Heart right ventricle (tissue), 16 donors: Measurements from ENCODE around the gene ANKRD17. TPM values are rescaled to one million over a fixed set of nuclear protein-coding genes. Genes with fewer than 3 reads are reported as not detected.
"Not testable (repeated sequence)": the region's sequence is repeated elsewhere in the genome, so short reads cannot be mapped to it uniquely, and the experiment has no call there.

Experiments
- ATAC-seq, 8 donors: fragments of 200-7000 bp; cut with Tn5 transposase; one replicate each; pipeline ENCODE4 v1.9.1; 2020; ENCODE audit warnings: mild to moderate bottlenecking in 8 of 8, moderate library complexity in 8 of 8, moderate number of reproducible peaks in 1 of 8
- DNase-seq, 2 donors: peaks; one replicate each; pipeline ENCODE4 v3.0.0-alpha.2; 2020
- H3K27ac ChIP-seq, 10 donors: fragments of 200-600 bp; sonication (generic) in 2 of 10; one replicate each; pipeline versions ENCODE4 v1.5.0 to v1.8.0; 2020 to 2022; ENCODE audit warnings: mild to moderate bottlenecking in 3 of 10
- H3K27me3 ChIP-seq, 7 donors: fragments of 200-600 bp; one replicate each; pipeline ENCODE4 v1.8.0; 2021 to 2022; ENCODE audit warnings: mild to moderate bottlenecking in 2 of 7
- H3K36me3 ChIP-seq, 9 donors: fragments of 200-600 bp; sonication (generic) in 1 of 9; one replicate each; pipeline versions ENCODE4 v1.5.0 to v1.8.0; 2020 to 2022; ENCODE audit warnings: mild to moderate bottlenecking in 2 of 9
- H3K4me1 ChIP-seq, 9 donors: fragments of 200-600 bp; sonication (generic) in 1 of 9; one replicate each; pipeline versions ENCODE4 v1.5.0 to v1.8.0; 2020 to 2022; ENCODE audit warnings: mild to moderate bottlenecking in 4 of 9
- H3K4me3 ChIP-seq, 10 donors: fragments of 200-600 bp; sonication (generic) in 2 of 10; one replicate each; pipeline versions ENCODE4 v1.5.0 to v1.8.0; 2020 to 2022; ENCODE audit warnings: mild to moderate bottlenecking in 7 of 10, moderate library complexity in 2 of 10
- H3K9me3 ChIP-seq, 11 donors: fragments of 200-600 bp in 10 of 11; sonication (generic) in 2 of 11; one replicate each; pipeline versions ENCODE4 v1.5.0 to v1.8.0; 2013 to 2022; ENCODE audit warnings: mild to moderate bottlenecking in 2 of 11, control low read depth in 1 of 11, moderate library complexity in 1 of 11
- WGBS, 2 donors: extraction: QIAGEN DNeasy Blood & Tissue Kit; methylation state at CpG; one replicate each; pipeline ENCODE4 v1.1.7; 2013; ENCODE audit warnings: inconsistent platforms in 1 of 2; 5-methylcytosine and 5-hydroxymethylcytosine counted together
- intact Hi-C, 10 donors: fragments of 100-400 bp; cut with DNase I; formaldehyde crosslinking; loops; one replicate each; pipeline versions ENCODE4 v1.11.1 to v1.14.2; 2022
- polyA plus RNA-seq, 2 donors: library from polyadenylated mRNA; stranded (reverse); fragments of 200-250 nt; gene quantifications; one replicate each; pipeline ENCODE4 v1.2.3, GENCODE V29; 2013
- total RNA-seq, 10 donors: library from RNA; stranded (reverse); fragmentation: NEBNext Ultra II Directional in 3 of 10; extraction: Animal tissue kit (Norgen Biotek cat#: 25700) in 3 of 10; gene quantifications; one replicate each; pipeline versions ENCODE4 v1.2.1 to v1.2.4, GENCODE V29; 2021 to 2023
- TF ChIP-seq, protein P1 (sequence below), 9 donors: fragments of 200-600 bp; sonication (generic) in 2 of 9; IDR thresholded peaks; one replicate each; pipeline versions ENCODE4 v1.5.0 to v1.8.0; 2021 to 2022; ENCODE audit warnings: antibody characterized with exemption in 9 of 9, mild to moderate bottlenecking in 5 of 9, moderate library complexity in 1 of 9
- donor health status: Arrhythmogenic right ventricular cardiomyopathy.
- donor health status: ischemic (EF 13 %, LVEDD 7.1; RV severe dilation, severe dysfunction).
- donor health status: healthy with polysubstance abuse.
- donor health status: DM: no; HTN: yes; CAD: no.
- donor health status: DM: no; HTN: no; CAD: no.
- donor health status: ischemic (EF 25% LVEDD 6.9; RV normal size, moderate dysfunction).
- donor health status: ischemic (EF 25% LVEDD 5.7; RV mildly dilated, moderate dysfunction).
- donor health status: healthy.
- donor health status: DM: yes; HTN: yes; CAD: no.
- donor health status: Ischemic cardiomyopathy.
- donor health status: ischemic (EF 35%, LVEDD 5.7; RV mildly dilated, moderate dysfunction).
- donor health status: nonischemic (EF 11% LVEDD 7.7; RV severe dilation, severe dysfunction).
- donor health status: DM: yes; HTN: yes; CAD: no.
- donor health status: PGD.
- donor health status: ischemic (EF 29% LVEDD 5.4; RV normal size, mild dysfunction).
- donor health status: nonischemic (EF 23%, LVEDD 6.1; RV moderate dilation, normal function).

The ANKRD17 gene
- total and polyA plus RNA-seq, 12 donors: 13.5 to 71.7 (median 60.4) TPM

DNA sequence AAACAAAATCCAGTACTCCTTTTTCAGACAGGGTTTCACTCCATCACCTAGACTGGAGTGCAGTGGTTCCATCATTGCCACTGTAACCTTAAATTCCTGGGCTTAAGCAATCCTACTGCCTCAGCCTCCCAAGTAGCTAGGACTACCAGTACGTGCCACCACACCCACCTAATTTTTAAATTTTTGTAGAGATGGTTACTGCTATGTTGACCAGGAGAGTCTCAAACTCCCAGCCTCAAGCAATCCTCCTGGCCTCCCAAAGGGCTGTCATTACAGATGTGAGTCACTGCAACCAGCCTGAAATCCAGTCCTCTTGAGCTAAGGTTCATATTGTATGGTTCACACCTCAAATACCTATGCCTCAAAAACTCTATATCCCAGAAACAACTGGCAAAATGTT, 22.4 kb downstream of the ANKRD17 start:
- H3K27me3 ChIP-seq: no peaks in the 10 kb centered on the region
- H3K4me3 ChIP-seq: no peak overlapping the region
- DNase-seq: no peak
- H3K36me3 ChIP-seq: peaks cover 0 to 35% (median 0%) of the 10 kb centered on the region in 9 donors
- WGBS, 2 donors: 94 to 100% methylated on average over 1 of the region's 1 CpG
- H3K4me1 ChIP-seq: peaks cover 0 to 27% (median 12%) of the 10 kb centered on the region in 9 donors
- no peak for ATAC-seq
- TF ChIP-seq, protein P1, sequence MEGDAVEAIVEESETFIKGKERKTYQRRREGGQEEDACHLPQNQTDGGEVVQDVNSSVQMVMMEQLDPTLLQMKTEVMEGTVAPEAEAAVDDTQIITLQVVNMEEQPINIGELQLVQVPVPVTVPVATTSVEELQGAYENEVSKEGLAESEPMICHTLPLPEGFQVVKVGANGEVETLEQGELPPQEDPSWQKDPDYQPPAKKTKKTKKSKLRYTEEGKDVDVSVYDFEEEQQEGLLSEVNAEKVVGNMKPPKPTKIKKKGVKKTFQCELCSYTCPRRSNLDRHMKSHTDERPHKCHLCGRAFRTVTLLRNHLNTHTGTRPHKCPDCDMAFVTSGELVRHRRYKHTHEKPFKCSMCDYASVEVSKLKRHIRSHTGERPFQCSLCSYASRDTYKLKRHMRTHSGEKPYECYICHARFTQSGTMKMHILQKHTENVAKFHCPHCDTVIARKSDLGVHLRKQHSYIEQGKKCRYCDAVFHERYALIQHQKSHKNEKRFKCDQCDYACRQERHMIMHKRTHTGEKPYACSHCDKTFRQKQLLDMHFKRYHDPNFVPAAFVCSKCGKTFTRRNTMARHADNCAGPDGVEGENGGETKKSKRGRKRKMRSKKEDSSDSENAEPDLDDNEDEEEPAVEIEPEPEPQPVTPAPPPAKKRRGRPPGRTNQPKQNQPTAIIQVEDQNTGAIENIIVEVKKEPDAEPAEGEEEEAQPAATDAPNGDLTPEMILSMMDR (IDR thresholded peaks at IDR 0.05): no peak
- no peaks in the 10 kb centered on the region for H3K9me3 ChIP-seq
- intact Hi-C loops: no loop called here
- H3K27ac ChIP-seq: no peak overlapping the region

DNA sequence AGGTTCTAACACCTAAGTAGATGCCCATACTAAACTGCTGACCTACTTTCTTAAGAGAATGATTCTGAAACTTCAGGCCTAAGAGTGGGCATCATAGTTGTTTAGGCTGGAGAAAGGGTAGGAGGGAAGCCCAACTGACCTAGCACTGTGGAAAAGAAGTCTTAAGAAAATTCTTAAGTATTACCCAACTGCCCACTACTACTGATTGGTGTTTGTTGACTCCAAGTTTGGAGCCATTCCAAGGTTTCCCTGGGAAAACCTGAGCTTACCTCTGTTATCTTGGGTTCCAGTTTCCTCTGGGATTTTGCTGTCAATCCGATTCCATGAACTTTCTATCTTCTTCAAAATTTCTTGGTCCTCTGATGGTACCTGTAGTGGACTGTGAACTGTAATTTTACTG, 23.9 kb downstream of the ANKRD17 start:
- intact Hi-C loops: no loop called here
- H3K4me1 ChIP-seq: peaks cover 0 to 16% (median 6%) of the 10 kb centered on the region in 9 donors
- no peak overlapping the region for H3K4me3 ChIP-seq
- ATAC-seq (no peak), DNase-seq (no peak)
- no peaks in the 10 kb centered on the region for H3K27me3 ChIP-seq
- H3K36me3 ChIP-seq: peaks cover 0 to 35% (median 0%) of the 10 kb centered on the region in 9 donors
- TF ChIP-seq, protein P1 (IDR thresholded peaks at IDR 0.05): no peak
- H3K27ac ChIP-seq: no peak overlapping the region
- 84 to 90% methylated on average over 1 of the region's 1 CpG for WGBS, 2 donors
- no peaks in the 10 kb centered on the region for H3K9me3 ChIP-seq

DNA sequence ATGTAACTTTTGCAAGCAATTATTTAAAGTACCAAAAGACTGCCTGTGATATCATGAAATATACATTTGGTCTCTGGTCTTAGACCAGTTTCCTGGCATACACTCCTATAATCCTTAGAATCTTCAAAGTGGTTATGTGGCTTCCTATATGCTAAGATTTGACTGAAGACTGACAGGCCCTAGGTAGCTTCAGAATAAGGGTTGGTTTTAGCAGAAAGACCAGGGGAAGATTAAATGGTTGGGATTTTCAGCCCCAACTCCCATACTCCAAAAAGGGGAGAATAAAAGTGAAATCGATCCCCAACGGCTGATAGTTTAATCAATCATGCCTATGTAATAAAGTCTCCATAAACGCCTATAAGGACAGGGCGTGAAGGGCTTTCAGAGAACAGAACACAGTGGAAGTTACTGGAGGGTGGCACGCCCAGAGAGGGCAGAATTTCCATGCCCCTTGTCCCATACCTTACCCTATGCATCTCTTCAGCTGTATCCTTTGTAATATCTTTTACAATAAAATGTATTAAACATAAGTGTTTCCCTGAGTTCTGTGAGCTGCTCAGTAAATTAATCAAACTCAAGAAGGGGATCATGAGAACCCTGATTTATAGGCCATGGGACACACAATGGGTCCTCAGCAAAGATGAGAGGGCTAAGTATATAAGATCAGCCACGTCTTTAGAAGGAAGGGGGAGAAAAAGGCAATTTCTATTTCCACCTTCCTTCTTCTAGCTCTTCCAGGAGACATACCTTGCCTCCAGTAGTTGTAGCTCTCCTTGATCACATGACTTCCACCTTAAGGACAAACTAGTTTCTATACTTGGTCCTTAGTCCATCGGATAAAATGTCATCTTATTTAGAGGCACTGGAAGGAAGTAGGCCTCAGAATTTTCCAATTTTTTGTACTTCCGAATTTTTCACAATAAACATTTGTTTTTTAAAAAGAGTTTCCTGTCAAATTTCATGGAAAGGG, 26.8 kb downstream of the ANKRD17 start:
- DNase-seq (no peak), ATAC-seq (no peak)
- H3K36me3 ChIP-seq: peaks cover 0 to 35% (median 0%) of the 10 kb centered on the region in 9 donors
- no peak overlapping the region for H3K4me3 ChIP-seq
- peaks cover 0 to 4% (median 0%) of the 10 kb centered on the region in 11 donors for H3K9me3 ChIP-seq
- peaks cover 0 to 10% (median 4%) of the 10 kb centered on the region in 9 donors for H3K4me1 ChIP-seq
- H3K27me3 ChIP-seq: no peaks in the 10 kb centered on the region
- intact Hi-C loops: no loop called here
- no peak overlapping the region for H3K27ac ChIP-seq
- 90 to 91% methylated on average over 8 of the region's 8 CpGs for WGBS, 2 donors
- TF ChIP-seq, protein P1 (IDR thresholded peaks at IDR 0.05): no peak

DNA sequence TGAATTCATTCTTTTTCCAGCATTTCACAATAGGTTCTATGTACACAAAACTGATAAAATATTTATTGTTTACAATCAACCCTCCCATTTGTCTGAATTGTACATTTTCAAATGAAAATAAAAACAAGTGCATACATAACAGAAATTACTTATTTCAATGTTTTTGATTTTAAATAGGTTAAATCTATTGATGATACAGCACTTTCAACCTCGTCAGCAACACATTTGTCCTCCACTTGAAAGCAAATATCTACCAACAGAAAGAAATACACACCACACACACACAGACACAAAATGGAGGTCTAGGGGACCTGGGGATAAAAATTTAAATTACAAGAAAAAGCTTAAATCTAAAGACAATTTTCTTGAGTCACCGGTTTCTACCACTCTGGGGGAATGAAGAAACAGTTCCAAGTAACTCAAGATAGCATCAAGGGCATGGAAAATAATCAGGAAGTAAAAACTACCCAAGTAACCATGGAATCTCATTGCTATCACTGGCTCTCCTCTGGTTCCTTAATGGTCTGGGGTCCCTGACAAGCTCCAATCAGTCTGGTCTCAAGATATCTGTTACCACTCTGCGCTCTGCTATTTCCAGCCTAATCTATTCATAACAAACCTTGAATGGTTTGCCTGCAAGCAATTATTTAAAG, 27.6 kb downstream of the ANKRD17 start:
- Histone ChIP-seq H3K9me3 (peaks cover 0 to 4% (median 0%) of the 10 kb centered on the region in 11 donors), H3K36me3 (peaks cover 0 to 35% (median 0%) of the 10 kb centered on the region in 9 donors), H3K4me1 (peaks cover 0 to 10% (median 4%) of the 10 kb centered on the region in 9 donors), H3K27ac (no peak overlapping the region), H3K4me3 (no peak overlapping the region), H3K27me3 (no peaks in the 10 kb centered on the region)
- intact Hi-C loops: no loop called here
- 88 to 89% methylated on average over 3 of the region's 3 CpGs for WGBS, 2 donors
- TF ChIP-seq, protein P1 (IDR thresholded peaks at IDR 0.05): no peak
- no peak for DNase-seq
- no peak for ATAC-seq

DNA sequence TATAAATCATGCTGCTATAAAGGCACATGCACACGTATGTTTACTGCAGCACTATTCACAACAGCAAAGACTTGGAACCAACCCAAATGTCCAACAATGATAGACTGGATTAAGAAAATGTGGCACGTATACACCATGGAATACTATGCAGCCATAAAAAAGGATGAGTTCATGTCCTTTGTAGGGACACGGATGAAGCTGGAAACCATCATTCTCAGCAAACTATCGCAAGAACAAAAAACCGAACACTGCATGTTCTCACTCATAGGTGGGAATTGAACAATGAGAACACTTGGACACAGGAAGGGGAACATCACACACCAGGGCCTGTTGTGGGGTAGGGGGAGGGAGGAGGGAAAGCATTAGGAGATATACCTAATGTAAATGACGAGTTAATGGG, 29.8 kb downstream of the ANKRD17 start:
- H3K4me3 ChIP-seq, DNase-seq, H3K27me3 ChIP-seq, H3K27ac ChIP-seq, H3K9me3 ChIP-seq, ATAC-seq, intact Hi-C loops: not testable (repeated sequence)
- H3K36me3 ChIP-seq: peaks cover 0 to 21% (median 0%) of the 10 kb centered on the region in 9 donors
- WGBS, 2 donors: 92 to 95% methylated on average over 4 to 5 of the region's 6 CpGs
- H3K4me1 ChIP-seq: peaks cover 0 to 21% (median 12%) of the 10 kb centered on the region in 9 donors
